ENCODE results near the gene NOX4.
"Not testable (repeated sequence)": the region's sequence is repeated elsewhere in the genome, so short reads cannot be mapped to it uniquely, and the experiment has no call there.

The NOX4 gene

GRCh38 chr11:89288004-89288403, 203.2 kb downstream of the NOX4 start:
- H3K9ac ChIP-seq (ENCODE audit: low read length in 5 of 5); H3K27me3 ChIP-seq (ENCODE audit: control insufficient read depth in 5 of 5, insufficient read depth in 4 of 5, low read length in 5 of 5); H3K4me1 ChIP-seq (ENCODE audit: control insufficient read depth in 5 of 5, insufficient read depth in 5 of 5, low read length in 5 of 5); H3K9me3 ChIP-seq (ENCODE audit: control insufficient read depth in 5 of 5, low read length in 5 of 5); H3K27ac ChIP-seq (ENCODE audit: low read depth, low read length); H3K36me3 ChIP-seq (ENCODE audit: control insufficient read depth in 5 of 5, insufficient read depth in 5 of 5, low read length in 5 of 5); H3K4me3 ChIP-seq (ENCODE audit: low read depth in 1 of 5, low read length in 5 of 5): not testable (repeated sequence)

DNA sequence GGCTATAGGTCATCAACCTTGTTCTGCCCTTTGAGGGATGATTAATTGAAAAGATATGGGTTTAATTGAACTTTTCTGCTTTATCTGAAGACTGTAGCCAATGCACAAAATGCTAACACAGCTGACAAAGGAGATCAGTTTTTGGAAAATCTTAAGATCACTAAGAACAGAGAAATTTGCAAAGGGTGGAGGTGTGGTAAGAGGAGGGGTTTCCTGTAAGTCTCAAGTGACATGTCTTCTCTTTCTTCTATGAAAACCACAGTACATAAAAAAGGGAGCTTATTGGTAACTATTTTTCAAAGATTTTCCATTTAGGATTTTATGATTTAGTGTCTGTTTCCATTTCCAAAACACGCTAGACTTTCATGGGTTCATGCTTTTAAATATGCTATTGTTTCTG, 204.6 kb downstream of the NOX4 start:
- not testable (repeated sequence) for H3K27ac ChIP-seq (ENCODE audit: low read depth, low read length); H3K9ac ChIP-seq (ENCODE audit: low read length in 5 of 5); H3K9me3 ChIP-seq (ENCODE audit: control insufficient read depth in 5 of 5, low read length in 5 of 5); H3K36me3 ChIP-seq (ENCODE audit: control insufficient read depth in 5 of 5, insufficient read depth in 5 of 5, low read length in 5 of 5); H3K4me1 ChIP-seq (ENCODE audit: control insufficient read depth in 5 of 5, insufficient read depth in 5 of 5, low read length in 5 of 5); H3K27me3 ChIP-seq (ENCODE audit: control insufficient read depth in 5 of 5, insufficient read depth in 4 of 5, low read length in 5 of 5); H3K4me3 ChIP-seq (ENCODE audit: low read depth in 1 of 5, low read length in 5 of 5)

DNA sequence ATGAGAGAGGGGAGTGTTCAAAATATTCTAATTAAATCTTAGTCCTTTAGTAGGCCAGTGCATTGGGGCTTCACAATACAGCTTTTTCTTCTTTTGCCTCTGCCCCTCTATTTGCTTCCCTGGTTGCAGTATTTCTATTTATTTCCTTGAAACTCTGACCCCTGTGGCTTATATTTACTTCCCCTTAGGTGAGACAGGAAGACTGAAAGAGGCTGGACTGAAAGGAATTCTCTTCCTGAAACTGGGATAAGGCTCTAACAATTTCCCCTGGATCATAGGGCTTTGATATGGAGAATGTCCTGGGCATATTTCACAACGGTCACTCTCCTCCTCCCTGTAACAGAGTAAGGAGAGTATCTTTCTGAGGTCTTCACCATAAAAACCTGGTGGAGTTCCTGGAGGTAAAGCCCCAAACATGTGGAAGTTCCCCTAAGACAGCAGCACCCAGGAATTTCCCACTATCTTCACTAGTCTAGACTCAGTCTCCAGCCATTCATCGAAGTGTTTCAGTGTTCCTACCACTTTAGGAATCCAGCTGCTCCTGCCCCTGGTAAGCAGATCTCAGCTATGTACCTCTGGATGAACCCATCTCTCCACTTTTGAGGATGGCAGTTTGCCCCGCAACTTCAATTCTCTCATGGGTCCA, 210.0 kb downstream of the NOX4 start:
- not testable (repeated sequence) for H3K27ac ChIP-seq (ENCODE audit: low read depth, low read length); H3K9me3 ChIP-seq (ENCODE audit: control insufficient read depth in 5 of 5, low read length in 5 of 5); H3K36me3 ChIP-seq (ENCODE audit: control insufficient read depth in 5 of 5, insufficient read depth in 5 of 5, low read length in 5 of 5); H3K27me3 ChIP-seq (ENCODE audit: control insufficient read depth in 5 of 5, insufficient read depth in 4 of 5, low read length in 5 of 5); H3K4me3 ChIP-seq (ENCODE audit: low read depth in 1 of 5, low read length in 5 of 5); H3K4me1 ChIP-seq (ENCODE audit: control insufficient read depth in 5 of 5, insufficient read depth in 5 of 5, low read length in 5 of 5); H3K9ac ChIP-seq (ENCODE audit: low read length in 5 of 5)

GRCh38 chr11:89279176-89279575, 212.0 kb downstream of the NOX4 start:
- Histone ChIP-seq H3K27ac (ENCODE audit: low read depth, low read length) (no peak overlapping the region), H3K4me3 (ENCODE audit: low read depth in 1 of 5, low read length in 5 of 5) (no peak overlapping the region), H3K27me3 (ENCODE audit: control insufficient read depth in 5 of 5, insufficient read depth in 4 of 5, low read length in 5 of 5) (no peaks in the 10 kb centered on the region), H3K36me3 (ENCODE audit: control insufficient read depth in 5 of 5, insufficient read depth in 5 of 5, low read length in 5 of 5) (no peaks in the 10 kb centered on the region), H3K9ac (ENCODE audit: low read length in 5 of 5) (no peak overlapping the region), H3K4me1 (ENCODE audit: control insufficient read depth in 5 of 5, insufficient read depth in 5 of 5, low read length in 5 of 5) (no peaks in the 10 kb centered on the region), H3K9me3 (ENCODE audit: control insufficient read depth in 5 of 5, low read length in 5 of 5) (no peaks in the 10 kb centered on the region)

GRCh38 chr11:89275966-89276365, 215.2 kb downstream of the NOX4 start:
- Histone ChIP-seq H3K4me3 (ENCODE audit: low read depth in 1 of 5, low read length in 5 of 5) (no peak overlapping the region), H3K27ac (ENCODE audit: low read depth, low read length) (no peak overlapping the region), H3K27me3 (ENCODE audit: control insufficient read depth in 5 of 5, insufficient read depth in 4 of 5, low read length in 5 of 5) (no peaks in the 10 kb centered on the region), H3K9me3 (ENCODE audit: control insufficient read depth in 5 of 5, low read length in 5 of 5) (no peaks in the 10 kb centered on the region), H3K9ac (ENCODE audit: low read length in 5 of 5) (no peak overlapping the region), H3K4me1 (ENCODE audit: control insufficient read depth in 5 of 5, insufficient read depth in 5 of 5, low read length in 5 of 5) (no peaks in the 10 kb centered on the region), H3K36me3 (ENCODE audit: control insufficient read depth in 5 of 5, insufficient read depth in 5 of 5, low read length in 5 of 5) (no peaks in the 10 kb centered on the region)

Data from subcutaneous abdominal adipose tissue (tissue), 5 donors.